Stimulated activated CD8-positive, alpha-beta memory T cell treated with anti-CD3 and anti-CD28 coated beads, Interleukin-15, amount 100 ng/mL, for 1 hour (primary cell): Measurements from ENCODE around the gene SYTL2.

Experiments
- DNase-seq: peaks from one replicate; pipeline ENCODE4 v3.0.0-alpha.2; 2020; ENCODE audit warnings: low read depth

SYTL2 gene

DNA sequence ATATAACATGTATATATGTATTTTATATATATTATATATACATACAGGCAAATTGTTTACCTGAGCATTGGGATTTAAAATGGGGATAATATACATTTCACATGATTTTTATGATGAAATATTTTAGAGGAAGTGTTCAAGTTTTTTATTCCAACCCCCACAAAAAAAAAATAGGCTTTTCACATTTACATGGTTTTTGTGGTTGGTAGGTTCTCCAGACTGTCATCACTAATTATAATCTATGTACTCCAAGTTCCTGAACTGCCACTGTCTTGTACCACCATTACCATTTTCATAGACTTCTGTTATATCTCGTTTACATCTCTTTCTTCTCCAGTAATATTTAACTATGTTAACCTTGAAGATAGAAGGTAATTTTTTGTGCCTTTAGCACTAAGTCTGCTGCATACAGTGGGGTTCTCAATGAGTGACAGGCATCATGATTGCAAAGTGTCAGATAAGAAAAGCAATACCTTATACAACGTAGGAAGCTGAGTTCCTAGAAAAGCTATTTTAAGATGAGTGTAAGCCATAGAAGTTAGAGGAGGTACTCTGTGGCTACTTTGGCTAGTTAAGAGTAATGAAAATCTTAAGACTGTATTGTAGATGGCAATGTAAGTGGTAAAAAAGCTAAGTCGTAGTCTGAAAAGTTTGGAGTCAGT is 158.0 kb downstream of the SYTL2 start:
- no peak for DNase-seq

DNA sequence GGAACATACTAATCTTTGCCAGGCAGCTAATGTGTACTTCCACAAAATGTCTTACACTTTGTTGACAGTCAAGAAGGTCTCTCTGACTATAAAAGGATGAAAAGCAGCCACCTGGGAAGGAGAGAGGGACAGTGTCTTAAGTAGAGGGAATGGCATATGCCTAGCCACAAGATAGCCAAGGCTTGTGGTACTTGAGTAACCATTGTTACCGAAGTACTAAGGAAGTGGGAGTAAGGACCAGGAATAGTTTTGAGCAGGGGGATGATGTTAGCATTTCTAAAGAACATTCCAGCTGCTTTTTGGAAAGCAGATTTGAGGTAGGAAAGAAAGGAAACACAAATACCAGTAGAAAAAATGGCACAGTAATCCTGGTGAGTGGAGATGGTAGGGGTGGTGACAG is 159.8 kb downstream of the SYTL2 start:
- no peak for DNase-seq

- DNase-seq = peak; percentile 77
Measured at GRCh38 chr11:85647604-85648299, 163.2 kb downstream of the SYTL2 start, which contains the start of gene TMEM126A. TSS of gene TMEM126A (plus strand) at chr11:85647967. CDS start at chr11:85650256, 2,289 bp downstream.

DNA sequence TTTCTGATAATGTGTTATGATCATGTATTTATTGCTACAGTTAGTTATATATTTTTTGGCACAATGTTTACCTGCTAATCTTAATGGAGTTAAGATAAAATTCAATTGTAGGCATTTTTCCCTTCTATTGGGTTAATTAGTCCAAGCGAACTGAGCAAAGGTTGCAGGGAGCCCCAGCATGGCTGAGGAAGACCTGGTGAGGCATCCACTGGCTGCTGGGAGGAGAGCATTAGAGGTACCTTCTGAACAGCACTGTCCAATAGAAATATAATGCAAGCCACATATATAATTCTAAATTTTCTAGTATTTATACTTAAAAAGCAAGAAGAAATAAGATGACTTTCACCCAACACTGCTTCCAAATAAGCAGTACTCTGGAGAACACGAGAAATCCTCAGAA is 163.9 kb downstream of the SYTL2 start:
- DNase-seq = no peak
